ENCODE data around the gene OPCML.

OPCML gene

DNA sequence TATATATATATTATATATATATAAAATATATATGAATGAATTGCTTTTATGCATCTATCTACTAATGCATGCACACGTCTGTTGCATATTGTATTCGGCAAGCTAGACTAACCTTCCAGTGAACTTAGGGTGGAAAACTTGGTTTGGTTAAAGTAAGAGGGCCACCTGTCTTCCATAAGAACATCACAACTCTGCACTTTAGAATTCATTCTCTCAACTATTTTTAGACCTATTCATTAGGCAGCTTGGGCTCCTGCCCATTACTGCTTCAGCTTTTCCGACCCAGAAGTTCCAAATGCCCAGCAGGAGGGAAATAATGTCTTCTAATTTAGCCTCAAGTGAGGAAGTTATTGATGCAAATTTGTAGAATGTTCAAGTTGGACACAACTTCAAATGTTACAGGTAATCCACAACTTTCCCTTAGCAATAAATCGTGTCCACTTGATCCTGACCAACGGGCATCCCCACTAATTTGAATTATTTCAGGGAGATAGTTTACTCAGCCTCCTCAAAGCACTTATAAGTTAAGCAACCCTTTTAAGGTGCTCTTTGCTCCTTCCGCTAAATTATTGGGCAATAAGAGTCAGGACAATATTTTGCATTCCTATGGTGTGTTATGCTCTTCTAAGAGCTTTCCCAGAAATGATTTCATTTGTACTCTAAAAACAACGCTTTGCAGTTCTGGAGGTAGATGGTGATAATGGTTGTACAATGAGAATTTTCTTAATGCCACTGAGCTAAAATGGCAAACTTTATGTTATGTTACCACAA, 132.3 kb downstream of the OPCML start:
- Mint-ChIP-seq H3K27me3 (ENCODE audit: low read depth) (no peaks in the 10 kb centered on the region), H3K4me3 (no peak overlapping the region), H3K27ac (no peak overlapping the region), H3K4me1 (ENCODE audit: low read depth) (no peaks in the 10 kb centered on the region), H3K9me3 (no peaks in the 10 kb centered on the region), H3K36me3 (ENCODE audit: low read depth) (no peaks in the 10 kb centered on the region)
- no peak for DNase-seq (ENCODE audit: low spot score)

DNA sequence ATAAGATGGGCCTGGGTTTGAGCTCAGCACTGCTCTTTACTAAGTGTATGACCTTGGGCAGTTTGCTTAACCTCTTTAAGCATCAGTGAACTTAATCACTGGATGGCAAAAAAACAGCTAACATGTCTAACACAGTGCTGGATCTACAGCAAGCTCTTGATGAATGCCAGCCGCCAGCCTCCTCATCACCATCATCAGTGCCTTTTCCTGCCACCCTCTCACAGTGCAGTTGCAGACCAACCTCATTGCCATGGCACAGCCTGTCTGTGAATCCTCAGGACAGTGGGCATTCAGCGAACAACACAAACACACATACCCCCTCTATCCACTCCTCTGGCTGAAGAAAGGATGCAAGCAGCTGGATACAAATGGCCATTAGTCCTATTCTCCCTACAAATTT, 133.0 kb downstream of the OPCML start:
- DNase-seq (ENCODE audit: low spot score) = no peak
- Mint-ChIP-seq H3K27me3 (ENCODE audit: low read depth) (no peaks in the 10 kb centered on the region), H3K4me1 (ENCODE audit: low read depth) (no peaks in the 10 kb centered on the region), H3K9me3 (no peaks in the 10 kb centered on the region), H3K27ac (no peak overlapping the region), H3K36me3 (ENCODE audit: low read depth) (no peaks in the 10 kb centered on the region), H3K4me3 (no peak overlapping the region)

DNA sequence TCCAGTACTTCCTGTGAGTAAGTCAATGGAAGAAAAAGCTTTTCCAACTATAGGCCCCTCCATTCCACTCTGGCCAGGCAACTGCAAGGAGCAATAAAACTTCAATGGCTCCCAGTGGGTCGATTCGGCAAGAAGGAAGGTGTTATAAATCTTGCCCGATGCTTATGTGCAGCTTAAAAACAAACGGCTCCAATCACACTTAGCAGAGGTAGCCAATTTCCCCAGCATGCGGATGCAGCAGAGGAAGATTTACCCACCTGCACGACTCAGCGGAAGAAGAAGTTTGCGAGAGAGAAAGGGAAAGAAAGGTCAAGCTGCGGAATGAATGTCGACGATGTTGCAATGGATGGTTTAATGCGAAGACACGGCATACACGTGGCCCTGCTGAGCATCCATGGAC, 141.5 kb downstream of the OPCML start:
- DNase-seq (ENCODE audit: low spot score) = no peak
- no peaks in the 10 kb centered on the region for H3K9me3 Mint-ChIP-seq
- H3K36me3 Mint-ChIP-seq (ENCODE audit: low read depth) = no peaks in the 10 kb centered on the region
- no peak overlapping the region for H3K4me3 Mint-ChIP-seq
- no peak overlapping the region for H3K27ac Mint-ChIP-seq
- peaks cover 3% of the 10 kb centered on the region for H3K27me3 Mint-ChIP-seq (ENCODE audit: low read depth)
- no peaks in the 10 kb centered on the region for H3K4me1 Mint-ChIP-seq (ENCODE audit: low read depth)

DNA sequence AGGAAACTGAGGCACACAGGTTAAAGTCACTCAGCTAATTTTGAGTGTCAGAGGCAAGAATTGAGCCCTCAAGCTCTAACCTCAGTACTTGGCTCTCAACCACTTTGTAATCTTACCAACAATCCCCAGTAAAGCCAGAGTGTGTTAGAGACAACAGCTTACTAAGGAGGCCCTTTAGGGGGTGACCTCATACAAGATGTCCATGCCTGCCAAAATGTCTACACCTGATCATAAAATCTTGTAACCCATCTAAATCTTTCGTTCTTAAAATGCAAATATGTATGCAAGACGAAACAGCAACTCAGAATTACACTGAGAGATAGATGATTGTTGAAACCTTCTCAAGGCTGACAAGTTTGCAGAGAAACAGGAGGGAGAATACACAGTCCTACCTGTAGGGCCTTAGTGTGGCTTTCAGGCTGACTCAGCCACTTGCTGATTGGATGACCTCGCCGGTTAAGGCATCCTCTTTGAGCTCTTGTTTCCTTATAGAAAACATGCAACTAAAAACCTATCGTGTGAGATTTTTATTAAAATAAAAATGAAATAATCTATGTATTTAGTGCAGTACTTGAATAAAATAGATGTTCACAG, 143.2 kb downstream of the OPCML start:
- H3K4me3 Mint-ChIP-seq = no peak overlapping the region
- H3K4me1 Mint-ChIP-seq (ENCODE audit: low read depth) = no peaks in the 10 kb centered on the region
- peaks cover 3% of the 10 kb centered on the region for H3K27me3 Mint-ChIP-seq (ENCODE audit: low read depth)
- H3K27ac Mint-ChIP-seq = no peak overlapping the region
- H3K36me3 Mint-ChIP-seq (ENCODE audit: low read depth) = no peaks in the 10 kb centered on the region
- DNase-seq (ENCODE audit: low spot score) = no peak
- no peaks in the 10 kb centered on the region for H3K9me3 Mint-ChIP-seq

DNA sequence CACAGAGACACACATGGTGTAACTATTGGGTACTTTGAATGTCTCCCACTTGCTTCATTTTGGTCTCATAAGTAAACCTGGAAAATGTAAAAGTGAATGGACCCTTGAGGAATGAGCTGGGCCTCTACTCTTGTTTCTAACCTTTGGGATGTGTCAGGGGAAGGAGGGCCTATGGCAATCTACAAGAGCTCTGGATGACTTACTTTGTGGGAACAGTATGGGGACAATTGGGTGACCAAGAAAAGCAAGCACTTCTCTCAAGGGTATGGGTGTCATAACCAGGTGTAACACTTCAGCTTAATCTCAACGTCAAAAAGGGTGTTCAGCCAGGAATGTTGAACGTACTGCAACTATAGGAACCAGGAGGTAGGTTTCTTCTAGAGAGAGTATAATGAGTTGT, 144.0 kb downstream of the OPCML start:
- H3K4me3 Mint-ChIP-seq = no peak overlapping the region

DNA sequence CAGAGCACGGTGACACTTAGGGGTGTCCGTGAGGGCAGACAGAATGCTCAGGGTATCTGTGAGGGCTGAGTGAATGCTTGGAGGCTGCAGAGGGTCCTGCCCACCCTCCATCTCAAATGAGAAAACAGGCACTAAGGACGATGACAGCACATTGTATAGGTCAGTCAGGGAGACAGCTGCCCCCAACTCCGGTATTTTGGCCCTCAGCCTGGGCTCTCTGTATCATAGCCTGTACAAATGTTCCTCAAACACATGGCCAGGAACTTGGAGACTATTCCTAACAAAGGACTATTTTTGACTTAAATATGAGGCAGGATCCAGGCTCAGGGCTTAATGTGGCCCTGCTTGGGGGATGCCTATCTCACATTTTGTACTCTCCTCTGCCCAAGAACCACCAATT, 145.4 kb downstream of the OPCML start:
- Mint-ChIP-seq H3K4me1 (ENCODE audit: low read depth) (no peaks in the 10 kb centered on the region), H3K9me3 (no peaks in the 10 kb centered on the region), H3K27me3 (ENCODE audit: low read depth) (peaks cover 3% of the 10 kb centered on the region), H3K27ac (no peak overlapping the region), H3K4me3 (no peak overlapping the region), H3K36me3 (ENCODE audit: low read depth) (no peaks in the 10 kb centered on the region)
- DNase-seq (ENCODE audit: low spot score) = no peak

More for the DNA sequence above, 144.0 kb downstream of the OPCML start:
- peaks cover 3% of the 10 kb centered on the region for H3K27me3 Mint-ChIP-seq (ENCODE audit: low read depth)
- no peak overlapping the region for H3K27ac Mint-ChIP-seq
- DNase-seq (ENCODE audit: low spot score) = no peak
- no peaks in the 10 kb centered on the region for H3K9me3 Mint-ChIP-seq
- H3K36me3 Mint-ChIP-seq (ENCODE audit: low read depth) = no peaks in the 10 kb centered on the region
- H3K4me1 Mint-ChIP-seq (ENCODE audit: low read depth) = no peaks in the 10 kb centered on the region

DNA sequence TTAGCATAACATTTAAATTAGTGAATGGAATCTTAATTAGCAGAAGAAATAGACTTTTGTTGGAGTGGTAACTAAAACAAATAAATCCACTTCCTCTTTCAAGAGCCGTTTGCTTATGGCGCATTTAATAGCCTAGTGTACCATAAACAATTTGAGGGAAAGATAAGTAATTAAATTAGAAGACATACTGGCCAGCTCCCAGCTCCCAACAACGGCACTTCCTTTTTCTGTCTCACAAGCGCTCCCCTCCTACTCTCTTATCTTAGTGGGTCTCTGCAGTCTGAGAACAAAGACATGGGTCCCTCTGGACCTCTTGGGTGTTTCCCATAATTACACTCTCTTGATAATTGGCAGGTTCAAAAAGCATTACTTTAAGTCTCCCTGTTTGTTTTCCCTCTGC, 146.0 kb downstream of the OPCML start:
- H3K27me3 Mint-ChIP-seq (ENCODE audit: low read depth) = peaks cover 3% of the 10 kb centered on the region
- no peak for DNase-seq (ENCODE audit: low spot score)
- no peaks in the 10 kb centered on the region for H3K4me1 Mint-ChIP-seq (ENCODE audit: low read depth)
- H3K27ac Mint-ChIP-seq = no peak overlapping the region
- no peaks in the 10 kb centered on the region for H3K36me3 Mint-ChIP-seq (ENCODE audit: low read depth)
- no peaks in the 10 kb centered on the region for H3K9me3 Mint-ChIP-seq
- no peak overlapping the region for H3K4me3 Mint-ChIP-seq

DNA sequence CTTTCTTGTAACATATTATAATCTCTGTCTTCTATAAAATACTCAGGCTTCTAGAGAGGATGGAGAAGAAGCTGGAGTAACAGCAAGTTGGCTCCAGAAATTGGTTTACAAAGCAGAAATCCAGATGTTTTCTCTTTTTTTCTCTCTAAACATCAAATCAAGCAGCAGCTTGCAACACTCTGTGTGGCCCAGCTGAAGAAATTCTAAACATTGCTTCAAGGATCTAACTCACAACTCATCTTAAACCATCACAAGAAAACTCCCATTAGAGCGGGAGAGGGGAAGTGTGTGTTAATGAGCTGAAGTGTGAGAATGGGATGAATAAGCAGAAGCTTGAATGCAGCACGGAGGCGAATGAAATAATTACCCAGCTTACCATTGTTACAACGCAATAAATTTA, 146.5 kb downstream of the OPCML start:
- no peak for DNase-seq (ENCODE audit: low spot score)
- Mint-ChIP-seq H3K36me3 (ENCODE audit: low read depth) (no peaks in the 10 kb centered on the region), H3K4me3 (no peak overlapping the region), H3K4me1 (ENCODE audit: low read depth) (no peaks in the 10 kb centered on the region), H3K27ac (no peak overlapping the region), H3K27me3 (ENCODE audit: low read depth) (peaks cover 3% of the 10 kb centered on the region), H3K9me3 (no peaks in the 10 kb centered on the region)

DNA sequence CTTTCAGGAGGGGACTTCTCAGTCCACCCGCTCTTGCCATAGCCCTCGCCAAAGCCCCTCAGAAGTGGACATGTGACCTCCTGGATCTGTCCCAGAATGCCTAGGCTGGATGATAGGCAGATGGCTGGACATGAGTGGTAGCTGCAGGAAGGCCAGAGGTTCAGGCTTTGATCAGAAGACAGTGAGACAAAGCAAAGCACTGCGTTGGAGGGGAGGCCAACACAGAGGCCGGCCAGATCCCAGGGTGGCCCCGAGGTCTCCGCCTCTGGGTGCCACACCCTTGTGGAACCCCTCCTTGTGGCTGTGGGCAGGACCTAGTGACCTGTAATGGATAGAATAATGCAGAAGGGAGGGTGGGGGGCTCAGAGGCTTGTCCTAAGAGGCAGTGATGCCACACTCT, 147.6 kb downstream of the OPCML start:
- H3K4me1 Mint-ChIP-seq (ENCODE audit: low read depth) = no peaks in the 10 kb centered on the region
- no peaks in the 10 kb centered on the region for H3K9me3 Mint-ChIP-seq
- H3K27ac Mint-ChIP-seq = no peak overlapping the region
- no peak for DNase-seq (ENCODE audit: low spot score)
- no peaks in the 10 kb centered on the region for H3K36me3 Mint-ChIP-seq (ENCODE audit: low read depth)
- peaks cover 3% of the 10 kb centered on the region for H3K27me3 Mint-ChIP-seq (ENCODE audit: low read depth)
- H3K4me3 Mint-ChIP-seq = no peak overlapping the region

DNA sequence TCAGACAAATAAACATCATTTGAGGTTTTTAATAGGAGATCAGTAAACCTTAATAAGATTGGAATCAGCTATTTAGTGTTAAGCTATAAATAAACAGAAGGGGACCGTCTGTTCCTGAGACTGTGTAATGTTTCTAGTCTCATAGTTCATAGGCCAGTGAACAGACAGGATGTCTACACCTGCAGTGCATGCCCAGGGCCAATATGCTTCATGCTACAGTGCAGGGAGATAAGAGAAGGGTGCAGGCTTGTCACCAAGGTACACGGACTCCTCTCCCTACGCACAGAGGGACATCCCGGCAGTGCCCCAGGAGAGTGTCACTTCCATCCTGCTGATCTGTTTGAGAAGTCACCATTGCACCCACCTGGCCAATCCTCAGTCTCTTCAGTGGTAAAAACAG, 148.6 kb downstream of the OPCML start:
- Mint-ChIP-seq H3K4me1 (ENCODE audit: low read depth) (no peaks in the 10 kb centered on the region), H3K36me3 (ENCODE audit: low read depth) (no peaks in the 10 kb centered on the region), H3K4me3 (no peak overlapping the region), H3K9me3 (no peaks in the 10 kb centered on the region), H3K27me3 (ENCODE audit: low read depth) (peaks cover 3% of the 10 kb centered on the region), H3K27ac (no peak overlapping the region)
- DNase-seq (ENCODE audit: low spot score) = no peak

DNA sequence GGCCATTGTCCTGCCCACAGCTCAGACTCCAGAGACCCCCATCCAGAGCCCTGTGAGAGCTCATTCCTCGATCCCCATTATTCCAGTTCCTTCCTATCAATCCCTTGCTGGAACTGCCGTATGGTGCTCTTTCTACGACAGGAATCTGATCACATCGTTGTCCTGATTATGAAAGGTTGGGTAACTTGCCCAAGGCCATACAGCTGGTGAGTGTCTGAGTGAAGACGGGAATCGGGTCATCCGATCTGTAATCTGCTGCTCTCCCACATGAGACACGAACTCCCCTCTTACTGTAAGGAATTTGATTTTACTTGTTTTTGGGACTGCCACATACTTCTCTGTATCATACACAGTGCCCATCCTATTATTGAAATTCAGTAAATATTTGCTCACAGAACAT, 149.1 kb downstream of the OPCML start:
- Mint-ChIP-seq H3K9me3 (no peaks in the 10 kb centered on the region), H3K27me3 (ENCODE audit: low read depth) (peaks cover 3% of the 10 kb centered on the region), H3K36me3 (ENCODE audit: low read depth) (no peaks in the 10 kb centered on the region), H3K4me3 (no peak overlapping the region), H3K4me1 (ENCODE audit: low read depth) (no peaks in the 10 kb centered on the region), H3K27ac (no peak overlapping the region)
- no peak for DNase-seq (ENCODE audit: low spot score)

DNA sequence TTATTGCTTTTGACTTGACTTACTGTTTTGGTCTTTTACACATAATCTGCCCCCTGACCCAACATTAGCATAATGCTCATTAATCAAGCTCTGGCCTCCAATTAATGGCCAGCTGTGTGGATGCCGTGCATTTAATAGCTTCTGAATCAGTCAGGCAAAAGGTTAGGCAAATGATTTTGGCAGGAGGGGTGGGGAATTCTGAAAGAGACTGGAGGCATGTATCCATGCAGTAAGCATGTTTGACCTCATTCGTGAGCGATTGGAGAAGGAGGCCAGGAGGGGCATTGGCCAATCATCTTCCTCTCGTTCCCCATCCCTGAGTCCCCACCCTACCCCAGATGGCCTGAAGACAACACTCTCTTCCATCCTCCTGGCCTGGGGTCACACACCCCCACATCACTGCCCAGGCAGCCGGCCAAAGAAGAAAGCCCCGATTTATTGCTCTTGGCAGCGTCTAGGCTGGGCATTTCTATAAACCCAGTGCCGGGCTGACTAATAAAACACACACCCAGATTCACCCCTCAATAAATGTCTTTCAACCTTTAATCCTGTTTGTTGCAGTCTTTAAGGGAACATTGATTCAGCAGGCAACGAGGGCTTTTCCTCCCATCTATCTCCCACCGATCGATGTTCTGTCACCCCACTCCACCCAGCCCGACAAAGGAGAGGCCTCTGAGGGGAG, 150.0 kb downstream of the OPCML start:
- DNase-seq (ENCODE audit: low spot score) = no peak
- no peaks in the 10 kb centered on the region for H3K36me3 Mint-ChIP-seq (ENCODE audit: low read depth)
- H3K4me3 Mint-ChIP-seq = no peak overlapping the region
- H3K27me3 Mint-ChIP-seq (ENCODE audit: low read depth) = peaks cover 3% of the 10 kb centered on the region
- H3K4me1 Mint-ChIP-seq (ENCODE audit: low read depth) = no peaks in the 10 kb centered on the region
- no peak overlapping the region for H3K27ac Mint-ChIP-seq
- H3K9me3 Mint-ChIP-seq = no peaks in the 10 kb centered on the region

DNA sequence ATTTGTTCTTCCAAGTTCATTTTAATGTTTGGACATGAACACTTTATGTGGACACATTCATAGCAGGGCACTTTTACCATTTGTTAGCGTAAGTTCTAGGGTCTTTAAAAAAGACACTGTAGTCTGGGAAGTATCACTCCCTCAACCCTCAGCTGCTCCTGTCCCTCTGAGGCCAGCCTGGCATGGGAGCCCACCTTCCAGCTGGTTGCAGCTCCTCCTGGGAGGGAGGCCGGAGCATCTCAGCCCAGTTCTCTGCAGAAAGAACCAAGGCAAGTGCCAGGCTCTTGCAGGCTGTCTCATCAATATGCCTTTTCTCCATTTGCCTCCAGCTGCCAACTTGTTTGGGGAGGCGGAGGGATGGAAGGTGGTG, 150.6 kb downstream of the OPCML start:
- Mint-ChIP-seq H3K9me3 (no peaks in the 10 kb centered on the region), H3K27me3 (ENCODE audit: low read depth) (peaks cover 3% of the 10 kb centered on the region), H3K27ac (no peak overlapping the region), H3K4me3 (no peak overlapping the region), H3K36me3 (ENCODE audit: low read depth) (no peaks in the 10 kb centered on the region), H3K4me1 (ENCODE audit: low read depth) (no peaks in the 10 kb centered on the region)
- no peak for DNase-seq (ENCODE audit: low spot score)

DNA sequence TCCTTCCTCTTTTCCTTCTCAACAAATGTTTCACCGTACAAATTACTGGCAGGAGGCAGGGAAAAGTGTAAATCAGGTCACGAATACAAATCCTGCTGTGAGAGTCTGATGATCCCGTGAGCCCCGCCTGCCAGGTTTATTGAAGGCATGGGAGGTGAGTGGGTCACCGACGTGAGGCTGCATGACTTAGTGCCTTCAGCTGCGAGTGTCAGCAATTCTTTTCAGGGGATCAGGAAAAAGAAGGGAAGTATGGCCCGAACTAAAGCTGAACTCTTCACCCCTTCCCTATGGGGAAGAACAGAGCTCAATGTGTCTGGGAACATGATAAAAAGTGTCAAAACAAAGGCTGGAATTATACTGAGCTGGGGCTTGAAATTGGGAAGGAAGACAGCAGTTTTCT, 166.2 kb downstream of the OPCML start:
- Mint-ChIP-seq H3K4me1 (ENCODE audit: low read depth) (no peaks in the 10 kb centered on the region), H3K27ac (no peak overlapping the region), H3K27me3 (ENCODE audit: low read depth) (no peaks in the 10 kb centered on the region), H3K9me3 (no peaks in the 10 kb centered on the region), H3K4me3 (no peak overlapping the region), H3K36me3 (ENCODE audit: low read depth) (no peaks in the 10 kb centered on the region)
- DNase-seq (ENCODE audit: low spot score) = no peak
